GM12864 (cell line): Measurements from ENCODE around the gene FGD3.

Experiments used
- DNase-seq: peaks from one replicate; pipeline ENCODE4 v3.0.0-alpha.2; 2011; ENCODE audit warnings: low read depth
- H3K4me3 ChIP-seq: 2 replicates; pipeline ENCODE4 v1.5.1; 2011; ENCODE audit warnings: mild to moderate bottlenecking, low read depth, low read length, control low read depth
- TF ChIP-seq, protein P1 (sequence below): IDR thresholded peaks from 2 replicates; pipeline ENCODE4 v1.5.1; 2011; ENCODE audit warnings: low read depth, mild to moderate bottlenecking, moderate library complexity, low read length, control low read depth, inconsistent platforms; ENCODE audit errors: missing control alignments

Gene FGD3

GRCh38 chr9:93024646-93024910 lies 77.3 kb downstream of the FGD3 start:
- no peak for DNase-seq
- TF ChIP-seq, protein P1, sequence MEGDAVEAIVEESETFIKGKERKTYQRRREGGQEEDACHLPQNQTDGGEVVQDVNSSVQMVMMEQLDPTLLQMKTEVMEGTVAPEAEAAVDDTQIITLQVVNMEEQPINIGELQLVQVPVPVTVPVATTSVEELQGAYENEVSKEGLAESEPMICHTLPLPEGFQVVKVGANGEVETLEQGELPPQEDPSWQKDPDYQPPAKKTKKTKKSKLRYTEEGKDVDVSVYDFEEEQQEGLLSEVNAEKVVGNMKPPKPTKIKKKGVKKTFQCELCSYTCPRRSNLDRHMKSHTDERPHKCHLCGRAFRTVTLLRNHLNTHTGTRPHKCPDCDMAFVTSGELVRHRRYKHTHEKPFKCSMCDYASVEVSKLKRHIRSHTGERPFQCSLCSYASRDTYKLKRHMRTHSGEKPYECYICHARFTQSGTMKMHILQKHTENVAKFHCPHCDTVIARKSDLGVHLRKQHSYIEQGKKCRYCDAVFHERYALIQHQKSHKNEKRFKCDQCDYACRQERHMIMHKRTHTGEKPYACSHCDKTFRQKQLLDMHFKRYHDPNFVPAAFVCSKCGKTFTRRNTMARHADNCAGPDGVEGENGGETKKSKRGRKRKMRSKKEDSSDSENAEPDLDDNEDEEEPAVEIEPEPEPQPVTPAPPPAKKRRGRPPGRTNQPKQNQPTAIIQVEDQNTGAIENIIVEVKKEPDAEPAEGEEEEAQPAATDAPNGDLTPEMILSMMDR: no peak
- no peak overlapping the region for H3K4me3 ChIP-seq

- DNase-seq: no peak
- H3K4me3 ChIP-seq: no peak overlapping the region
- TF ChIP-seq, protein P1: no peak
Observed at GRCh38 chr9:93024986-93025630, 77.8 kb downstream of the FGD3 start.

GRCh38 chr9:93025736-93026135 lies 78.4 kb downstream of the FGD3 start:
- H3K4me3 ChIP-seq: no peak overlapping the region
- TF ChIP-seq, protein P1: no peak
- no peak for DNase-seq

DNA sequence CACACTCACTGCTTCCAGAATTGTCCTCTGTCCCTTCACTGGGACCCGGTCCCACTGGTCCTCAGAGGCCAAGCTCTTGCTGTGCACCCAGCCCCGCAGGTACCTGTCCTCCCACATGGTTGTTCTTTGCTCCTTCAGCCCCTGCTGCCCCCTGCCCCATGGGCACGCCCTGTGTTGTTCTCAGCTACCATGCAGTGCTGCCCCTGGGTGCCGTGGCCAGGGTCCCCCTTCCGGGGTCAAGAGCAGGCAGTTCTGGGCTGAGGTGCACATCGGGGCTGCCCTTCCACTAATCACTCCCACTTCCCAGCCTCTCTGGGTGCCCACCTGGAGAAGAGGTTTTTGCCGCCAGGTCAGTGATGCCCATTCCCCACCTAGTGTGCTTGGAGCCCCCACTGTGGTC lies 79.3 kb downstream of the FGD3 start:
- TF ChIP-seq, protein P1: no peak
- DNase-seq: no peak

GRCh38 chr9:93027750-93028149 lies 80.4 kb downstream of the FGD3 start:
- DNase-seq: no peak
- H3K4me3 ChIP-seq: no peak overlapping the region
- TF ChIP-seq, protein P1: no peak

More for the DNA sequence above, 79.3 kb downstream of the FGD3 start:
- H3K4me3 ChIP-seq: no peak overlapping the region

- TF ChIP-seq, protein P1: no peak
- peak; percentile 7 for DNase-seq
- no peak overlapping the region for H3K4me3 ChIP-seq
Observed at GRCh38 chr9:93028448-93029006, 81.2 kb downstream of the FGD3 start.
